HG02852 (cell line): ENCODE data around the gene NCBP2.
"Not testable (repeated sequence)": the region's sequence is repeated elsewhere in the genome, so short reads cannot be mapped to it uniquely, and the experiment has no call there.

Source experiments
- ATAC-seq: cut with Tn5 transposase; IDR thresholded peaks from one replicate; pipeline ENCODE4 v1.9.1; 2021; ENCODE audit warnings: mild to moderate bottlenecking, moderate library complexity; ENCODE audit not compliant: unreplicated experiment

NCBP2 gene

GRCh38 chr3:196968233-196969133 is 26.2 kb upstream of the NCBP2 start, which contains the start of gene PIGZ:
TSS of gene PIGZ (minus strand) at chr3:196968833. CDS start at chr3:196952031, 16,802 bp downstream.
- ATAC-seq = peak; percentile 63

- no peak for ATAC-seq
Measured at GRCh38 chr3:196967412-196968232, 25.3 kb upstream of the NCBP2 start.

- no peak for ATAC-seq
Measured at GRCh38 chr3:196966526-196967401, 24.4 kb upstream of the NCBP2 start.

GRCh38 chr3:196965804-196966173 is 23.5 kb upstream of the NCBP2 start:
- ATAC-seq = no peak

GRCh38 chr3:196965112-196965803 is 22.9 kb upstream of the NCBP2 start:
- no peak for ATAC-seq

GRCh38 chr3:196963631-196963953 is 21.3 kb upstream of the NCBP2 start:
- ATAC-seq = no peak

GRCh38 chr3:196962930-196963630 is 20.8 kb upstream of the NCBP2 start:
- ATAC-seq = no peak

- ATAC-seq = no peak
Measured at GRCh38 chr3:196962108-196962929, 20.0 kb upstream of the NCBP2 start.

- no peak for ATAC-seq
Measured at GRCh38 chr3:196954832-196955231, 12.5 kb upstream of the NCBP2 start.

- no peak for ATAC-seq
Measured at GRCh38 chr3:196951371-196951770, 9.0 kb upstream of the NCBP2 start.

- no peak for ATAC-seq
Measured at GRCh38 chr3:196949750-196950149, 7.4 kb upstream of the NCBP2 start.

- no peak for ATAC-seq
Measured at GRCh38 chr3:196949285-196949619, 6.9 kb upstream of the NCBP2 start.

GRCh38 chr3:196948442-196949284 is 6.3 kb upstream of the NCBP2 start:
- no peak for ATAC-seq

- no peak for ATAC-seq
Measured at GRCh38 chr3:196947860-196948441, 5.6 kb upstream of the NCBP2 start.

GRCh38 chr3:196947136-196947859 is 5.0 kb upstream of the NCBP2 start:
- ATAC-seq = no peak

- not testable (repeated sequence) for ATAC-seq
Measured at GRCh38 chr3:196944037-196944790, 1.9 kb upstream of the NCBP2 start.
